ENCODE measurements around the gene PLD4.

DNA sequence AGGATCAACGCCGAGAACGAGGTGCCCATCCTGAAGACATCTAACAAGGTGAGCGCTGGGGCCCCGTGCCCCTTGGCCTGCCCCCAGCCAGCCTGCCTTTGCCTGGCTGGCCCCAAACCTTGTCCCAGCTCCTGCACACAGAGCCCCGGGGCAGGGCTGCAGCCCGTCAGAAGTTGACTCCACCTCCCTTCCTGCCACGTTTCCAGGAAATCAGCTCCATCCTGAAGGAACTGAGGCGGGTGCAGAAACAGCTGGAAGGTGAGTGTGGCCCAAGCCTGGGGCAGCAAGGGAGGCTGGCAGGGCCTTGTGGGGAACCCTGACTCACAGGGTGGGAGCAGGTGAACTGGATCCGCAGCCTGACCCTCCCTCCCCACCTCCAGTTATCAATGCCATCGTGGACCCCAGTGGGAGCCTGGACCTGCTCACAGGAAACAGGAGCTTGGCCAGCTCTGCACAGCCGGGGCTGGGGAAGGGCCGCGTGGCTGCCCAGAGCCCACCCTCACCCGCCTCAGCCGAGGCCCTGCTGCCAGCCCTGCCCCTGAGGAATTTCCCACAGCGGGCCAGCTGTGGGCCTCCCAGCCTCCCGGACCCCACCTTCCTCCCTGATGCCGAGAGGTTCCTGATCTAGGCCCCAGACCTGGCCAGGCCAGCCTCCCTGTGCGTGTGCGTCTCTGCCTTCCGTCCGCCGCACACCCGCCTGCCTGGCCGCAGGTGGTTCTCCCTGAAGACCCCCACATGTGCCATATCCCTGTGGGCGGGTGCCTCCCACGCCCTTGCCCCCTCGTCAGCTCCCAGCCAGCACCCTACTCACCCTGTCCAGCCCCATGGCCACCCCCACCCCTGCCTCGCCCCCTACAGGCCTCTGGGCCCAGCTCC is 30.1 kb upstream of the PLD4 start:
- TF ChIP-seq, protein P1, sequence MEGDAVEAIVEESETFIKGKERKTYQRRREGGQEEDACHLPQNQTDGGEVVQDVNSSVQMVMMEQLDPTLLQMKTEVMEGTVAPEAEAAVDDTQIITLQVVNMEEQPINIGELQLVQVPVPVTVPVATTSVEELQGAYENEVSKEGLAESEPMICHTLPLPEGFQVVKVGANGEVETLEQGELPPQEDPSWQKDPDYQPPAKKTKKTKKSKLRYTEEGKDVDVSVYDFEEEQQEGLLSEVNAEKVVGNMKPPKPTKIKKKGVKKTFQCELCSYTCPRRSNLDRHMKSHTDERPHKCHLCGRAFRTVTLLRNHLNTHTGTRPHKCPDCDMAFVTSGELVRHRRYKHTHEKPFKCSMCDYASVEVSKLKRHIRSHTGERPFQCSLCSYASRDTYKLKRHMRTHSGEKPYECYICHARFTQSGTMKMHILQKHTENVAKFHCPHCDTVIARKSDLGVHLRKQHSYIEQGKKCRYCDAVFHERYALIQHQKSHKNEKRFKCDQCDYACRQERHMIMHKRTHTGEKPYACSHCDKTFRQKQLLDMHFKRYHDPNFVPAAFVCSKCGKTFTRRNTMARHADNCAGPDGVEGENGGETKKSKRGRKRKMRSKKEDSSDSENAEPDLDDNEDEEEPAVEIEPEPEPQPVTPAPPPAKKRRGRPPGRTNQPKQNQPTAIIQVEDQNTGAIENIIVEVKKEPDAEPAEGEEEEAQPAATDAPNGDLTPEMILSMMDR (conservative IDR thresholded peaks at IDR 0.05 in 1 of 2, IDR thresholded peaks at IDR 0.05 in 1 of 2; ENCODE audit: low read depth in 1 of 2, low read length in 2 of 2): no peak
- TF ChIP-seq EZH2 (IDR thresholded peaks at IDR 0.05; ENCODE audit: low read length, missing control alignments): no peak

All from fibroblast of lung (primary cell).